T-helper 2 cell (primary cell): ENCODE results near the gene ARHGAP8.
A peak's percentile ranks its signal among the peaks of the same experiment; 100 is the strongest.

ENCODE experiments used
- DNase-seq, 5 experiments: peaks; one replicate each; pipeline versions ENCODE4 v3.0.0 to v3.0.0-alpha.2; 2012 to 2022
- total RNA-seq, 2 donors: gene quantifications; one replicate each; lab custom pipeline; 2026; lab: John Stamatoyannopoulos, UW

Gene ARHGAP8
- 0.61 to 0.94 reads per million in 2 donors for total RNA-seq

GRCh38 chr22:44752285-44753188 lies at the start of gene ARHGAP8:
Gene ARHGAP8, plus strand, starts transcription at chr22:44752575. Its CDS starts 33,953 bp downstream, at chr22:44786528.
- no peak for DNase-seq

GRCh38 chr22:44703255-44703870 lies 49.0 kb upstream of the ARHGAP8 start:
- no peak for DNase-seq

- DNase-seq, result no peak
Observed at GRCh38 chr22:44704159-44705021, 48.0 kb upstream of the ARHGAP8 start.

GRCh38 chr22:44705022-44705297 lies 47.4 kb upstream of the ARHGAP8 start:
- no peak for DNase-seq

GRCh38 chr22:44706488-44706887 lies 45.9 kb upstream of the ARHGAP8 start:
- no peak for DNase-seq

GRCh38 chr22:44707178-44707577 lies 45.2 kb upstream of the ARHGAP8 start:
- DNase-seq, result no peak

GRCh38 chr22:44707752-44708151 lies 44.6 kb upstream of the ARHGAP8 start:
- no peak for DNase-seq

GRCh38 chr22:44709881-44710392 lies 42.4 kb upstream of the ARHGAP8 start:
- DNase-seq, result peak in 1 of 5 experiments; percentile 82

GRCh38 chr22:44710474-44711240 lies 41.7 kb upstream of the ARHGAP8 start:
- DNase-seq, result peak in 1 of 5 experiments; percentile 80

- DNase-seq, result no peak
Observed at GRCh38 chr22:44711241-44711560, 41.2 kb upstream of the ARHGAP8 start.

GRCh38 chr22:44711690-44712555 lies 40.5 kb upstream of the ARHGAP8 start:
- no peak for DNase-seq

- no peak for DNase-seq
Observed at GRCh38 chr22:44712962-44713361, 39.4 kb upstream of the ARHGAP8 start.

GRCh38 chr22:44714703-44715350 lies 37.5 kb upstream of the ARHGAP8 start:
- no peak for DNase-seq

GRCh38 chr22:44718418-44718817 lies 34.0 kb upstream of the ARHGAP8 start:
- peak in 1 of 5 experiments; percentile 69 for DNase-seq

GRCh38 chr22:44719586-44720368 lies 32.6 kb upstream of the ARHGAP8 start:
- no peak for DNase-seq

GRCh38 chr22:44721213-44721612 lies 31.2 kb upstream of the ARHGAP8 start:
- no peak for DNase-seq

GRCh38 chr22:44722611-44723010 lies 29.8 kb upstream of the ARHGAP8 start:
- DNase-seq, result no peak

- DNase-seq, result peak in 1 of 5 experiments; percentile 32
Observed at GRCh38 chr22:44723801-44724200, 28.6 kb upstream of the ARHGAP8 start.

- no peak for DNase-seq
Observed at GRCh38 chr22:44724416-44724815, 28.0 kb upstream of the ARHGAP8 start.

GRCh38 chr22:44724859-44725258 lies 27.5 kb upstream of the ARHGAP8 start:
- no peak for DNase-seq
